IMR-90 (cell line): ENCODE results near the gene FBXO41. TPM values are rescaled to one million over a fixed set of nuclear protein-coding genes. Genes with fewer than 3 reads are reported as not detected.

Experiments
- ATAC-seq: fragments of 200-7000 bp; cut with Tn5 transposase; 2 replicates; pipeline ENCODE4 v1.9.1; 2020; ENCODE audit warnings: low read depth, mild to moderate bottlenecking, moderate library complexity
- BruUV-seq: library from RNA; stranded (reverse); fragments of 400-500 nt; replicated peaks from 2 replicates; lab custom pipeline; 2021; lab: Mats Ljungman, UMichigan
- CTCF ChIA-PET: fragments of 300-600 bp; formaldehyde crosslinking; extraction: SDS; loops from one replicate; lab custom pipeline; 2021; ENCODE audit warnings: antibody characterized with exemption; lab: Yijun Ruan, JAX
- POLR2A ChIA-PET: fragments of 300-600 bp; sonication (Branson Sonifier 250); formaldehyde crosslinking; loops from one replicate; lab custom pipeline; 2022; ENCODE audit warnings: antibody characterized with exemption; ENCODE audit not compliant: unreplicated experiment; lab: Charles Lee
- DNase-seq: peaks from one replicate; pipeline ENCODE4 v3.0.0; 2013
- H2AFZ ChIP-seq: replicated peaks from 2 replicates; pipeline ENCODE3; 2013; ENCODE audit warnings: low read length, mild to moderate bottlenecking; ENCODE audit not compliant: poor library complexity
- H2AK5ac ChIP-seq: 2 replicates; pipeline ENCODE4 v1.6.1; 2013; ENCODE audit warnings: low read depth, low read length, inconsistent platforms
- H2AK9ac ChIP-seq: replicated peaks from 2 replicates; pipeline ENCODE3; 2013; ENCODE audit warnings: mild to moderate bottlenecking, low read depth, low read length, moderate library complexity; ENCODE audit not compliant: poor library complexity
- H2BK120ac ChIP-seq: 2 replicates; pipeline ENCODE4 v1.6.1; 2013; ENCODE audit warnings: low read depth, low read length, inconsistent platforms
- H2BK15ac ChIP-seq: 3 replicates; pipeline ENCODE4 v1.6.1; 2013; ENCODE audit warnings: low read depth, low read length, inconsistent platforms
- H2BK20ac ChIP-seq: 2 replicates; pipeline ENCODE4 v1.6.1; 2013; ENCODE audit warnings: low read depth, mild to moderate bottlenecking, inconsistent platforms, low read length, moderate library complexity
- H2BK5ac ChIP-seq: 2 replicates; pipeline ENCODE4 v1.6.1; 2013; ENCODE audit warnings: mild to moderate bottlenecking, low read depth, low read length, inconsistent platforms; ENCODE audit not compliant: poor library complexity, severe bottlenecking
- H3K14ac ChIP-seq: replicated peaks from 2 replicates; pipeline ENCODE4 v1.6.1; 2013; ENCODE audit warnings: low read depth, low read length, inconsistent platforms
- H3K18ac ChIP-seq: 2 replicates; pipeline ENCODE4 v1.6.1; 2013; ENCODE audit warnings: low read depth, low read length, control low read depth
- H3K23ac ChIP-seq: 2 replicates; pipeline ENCODE4 v1.6.1; 2013; ENCODE audit warnings: low read depth, low read length, inconsistent platforms
- H3K27ac ChIP-seq: 2 replicates; pipeline ENCODE4 v1.5.1; 2013; ENCODE audit warnings: mild to moderate bottlenecking, control low read depth, low read length; ENCODE audit not compliant: insufficient read depth
- H3K27me3 ChIP-seq: 2 replicates; pipeline ENCODE4 v1.6.1; 2013; ENCODE audit warnings: low read length; ENCODE audit not compliant: control insufficient read depth, insufficient read depth
- H3K36me3 ChIP-seq: 2 replicates; pipeline ENCODE4 v1.6.1; 2013; ENCODE audit warnings: low read length, mixed read lengths; ENCODE audit not compliant: control insufficient read depth, insufficient read depth
- H3K4ac ChIP-seq: 2 replicates; pipeline ENCODE4 v1.6.1; 2013; ENCODE audit warnings: low read depth, low read length, inconsistent platforms
- H3K4me1 ChIP-seq: 2 replicates; pipeline ENCODE4 v1.6.1; 2013; ENCODE audit warnings: low read length, mixed read lengths; ENCODE audit not compliant: control insufficient read depth, insufficient read depth
- H3K4me2 ChIP-seq: 2 replicates; pipeline ENCODE4 v1.6.1; 2013; ENCODE audit warnings: low read depth, mild to moderate bottlenecking, control low read depth, low read length, moderate library complexity
- H3K4me3 ChIP-seq: 2 replicates; pipeline ENCODE4 v1.5.1; 2013; ENCODE audit warnings: low read depth, mild to moderate bottlenecking, control low read depth, low read length, moderate library complexity; ENCODE audit not compliant: insufficient read depth
- H3K56ac ChIP-seq: 2 replicates; pipeline ENCODE4 v1.6.1; 2013; ENCODE audit warnings: low read length, inconsistent platforms; ENCODE audit not compliant: insufficient read depth; ENCODE audit errors: extremely low read depth
- H3K79me1 ChIP-seq, 2 experiments: 2 replicates each; pipeline ENCODE4 v1.6.1; 2013; ENCODE audit warnings: low read length in 2 of 2, inconsistent platforms in 1 of 2, low read depth in 1 of 2
- H3K9ac ChIP-seq: 2 replicates; pipeline ENCODE4 v1.6.1; 2013; ENCODE audit warnings: low read depth, low read length, control low read depth
- H3K9me1 ChIP-seq: 2 replicates; pipeline ENCODE4 v1.6.1; 2013; ENCODE audit warnings: low read length, inconsistent platforms; ENCODE audit not compliant: insufficient read depth
- H3K9me3 ChIP-seq: 2 replicates; pipeline ENCODE4 v1.6.1; 2013; ENCODE audit warnings: low read length; ENCODE audit not compliant: control insufficient read depth, insufficient read depth
- H4K20me1 ChIP-seq: 2 replicates; pipeline ENCODE4 v1.6.1; 2013; ENCODE audit warnings: low read length, inconsistent platforms; ENCODE audit not compliant: insufficient read depth
- H4K5ac ChIP-seq: 2 replicates; pipeline ENCODE4 v1.6.1; 2013; ENCODE audit warnings: mild to moderate bottlenecking, low read depth, low read length, control low read depth
- H4K8ac ChIP-seq, 2 experiments: 2 replicates each; pipeline ENCODE4 v1.6.1; 2013; ENCODE audit warnings: low read depth in 2 of 2, low read length in 2 of 2, control low read depth in 1 of 2, inconsistent platforms in 1 of 2
- H4K91ac ChIP-seq: 2 replicates; pipeline ENCODE4 v1.6.1; 2013; ENCODE audit warnings: low read depth, low read length, inconsistent platforms; ENCODE audit not compliant: insufficient read depth
- BHLHE40 ChIP-seq: fragments of 150-350 bp; IDR thresholded peaks from 2 replicates; pipeline ENCODE4 v1.6.1; 2016; ENCODE audit warnings: mild to moderate bottlenecking, low read depth, low read length
- MAFK ChIP-seq: IDR thresholded peaks from 2 replicates; pipeline ENCODE4 v1.6.1; 2012; ENCODE audit warnings: low read depth, low read length, improper control_type of control experiment
- POLR2A ChIP-seq: IDR thresholded peaks from 2 replicates; pipeline ENCODE4 v1.6.1; 2012; ENCODE audit warnings: mild to moderate bottlenecking, low read depth, low read length
- RCOR1 ChIP-seq: IDR thresholded peaks from 2 replicates; pipeline ENCODE4 v1.6.1; 2012; ENCODE audit warnings: mild to moderate bottlenecking, low read length, improper control_type of control experiment; ENCODE audit not compliant: insufficient replicate concordance
- USF2 ChIP-seq: fragments of 150-350 bp; IDR thresholded peaks from 2 replicates; pipeline ENCODE4 v1.6.1; 2017; ENCODE audit warnings: mild to moderate bottlenecking, antibody characterized with exemption, low read length, low read depth
- WGBS, 2 experiments: methylation state at CpG; one replicate each; pipeline versions ENCODE4 v1.1.5 to v1.1.7; 2013; ENCODE audit warnings: missing lambda C conversion rate in 2 of 2; ENCODE audit not compliant: insufficient read length in 1 of 2; ENCODE audit errors: extremely low coverage in 2 of 2; 5-methylcytosine and 5-hydroxymethylcytosine counted together
- dilution Hi-C: fragments of 300-500 bp; cut with HindIII; formaldehyde crosslinking; loops from one replicate; pipeline ENCODE4 v1.14.3; 2018; ENCODE audit warnings: low sequenced_read_pairs; ENCODE audit not compliant: unreplicated experiment
- in situ Hi-C: fragments of 300-500 bp; cut with MboI; formaldehyde crosslinking; loops from 3 replicates; pipeline ENCODE4 v1.14.3; 2019; ENCODE audit warnings: low sequenced_read_pairs, inconsistent platforms, mixed read lengths
- intact Hi-C: fragments of 100-400 bp; cut with micrococcal nuclease; formaldehyde crosslinking; loops from 2 replicates; pipeline ENCODE4 v1.10.0; 2022
- polyA plus RNA-seq, 3 experiments: library from polyadenylated mRNA; depleted of rRNA; stranded (reverse); fragments of >200 nt; gene quantifications; 2 replicates each; pipeline ENCODE4 v1.2.3, GENCODE V29; 2012; ENCODE audit warnings: low replicate concordance in 1 of 3
- total RNA-seq: library from RNA; depleted of rRNA; stranded (reverse); fragments of >200 nt; gene quantifications from 2 replicates; pipeline ENCODE4 v1.2.3, GENCODE V29; 2012

FBXO41 gene
- total and polyA plus RNA-seq, 2 of the 4 experiments (the other 2 are of a cell fraction) = 0.54 to 3.7 TPM

- Histone ChIP-seq H2BK15ac (no peak overlapping the region), H4K5ac (peak overlapping the region; percentile 28; the same call in 1 of the 2 replicates), H3K9ac (peak overlapping the region; percentile 49), H2BK5ac (no peak overlapping the region), H3K36me3 (no peaks in the 10 kb centered on the region), H3K4ac (no peak overlapping the region; the same call in 1 of the 2 replicates), H3K14ac (no peak overlapping the region), H3K9me3 (no peaks in the 10 kb centered on the region), H3K56ac (no peak overlapping the region), H3K4me2 (peak overlapping the region; percentile 97), H2AK5ac (no peak overlapping the region), H3K27me3 (peaks cover 12% of the 10 kb centered on the region), H4K8ac (peak overlapping the region in 1 of 2 experiments; percentile 30; a peak in 1 of 4 replicates), H3K4me3 (peak overlapping the region; percentile 63), H3K23ac (no peak overlapping the region), H4K20me1 (no peaks in the 10 kb centered on the region), H3K9me1 (no peaks in the 10 kb centered on the region), H4K91ac (peak overlapping the region; percentile 28; the same call in 1 of the 2 replicates), H3K27ac (peak overlapping the region; percentile 37; the same call in 1 of the 2 replicates), H3K18ac (no peak overlapping the region; the same call in 1 of the 2 replicates), H2AK9ac (peak overlapping the region; percentile 68), H3K79me1 (peaks cover 0 to 3% of the 10 kb centered on the region in 2 experiments; a peak in 1 of 4 replicates), H3K4me1 (peaks cover 3% of the 10 kb centered on the region; the same call in 1 of the 2 replicates), H2BK120ac (no peak overlapping the region), H2BK20ac (no peak overlapping the region), H2AFZ (peak overlapping the region; percentile 91)
- intact Hi-C loops (no loop called here), dilution Hi-C loops (no loop called here), in situ Hi-C loops (no loop called here)
- BruUV-seq = no TSS peak
- 55% methylated on average over 2 of the region's 43 CpGs; no CpG with 5 or more reads in 1 of the 2 experiments for WGBS, 2 experiments
- no peak for TF ChIP-seq RCOR1
- no peak for TF ChIP-seq POLR2A
- no peak for TF ChIP-seq MAFK
- TF ChIP-seq USF2 = no peak
- no peak for TF ChIP-seq BHLHE40
- DNase-seq = no peak
- POLR2A ChIA-PET = no interaction called here
- CTCF ChIA-PET = no interaction called here
- ATAC-seq = peak; percentile 60
These were observed 558 bp downstream of the FBXO41 start for GRCh38 chr2:73283545-73284295.
